Right lobe of liver (tissue), 6 donors: ENCODE data around the gene SKIDA1. TPM values are rescaled to one million over a fixed set of nuclear protein-coding genes. Genes with fewer than 3 reads are reported as not detected.

Experiments used
- ATAC-seq, 4 donors: fragments of 200-7000 bp; cut with Tn5 transposase; one replicate each; pipeline ENCODE4 v1.9.1; 2020; ENCODE audit warnings: mild to moderate bottlenecking in 4 of 4, moderate library complexity in 4 of 4
- DNase-seq, 3 donors: peaks; one replicate each; pipeline ENCODE4 v3.0.0-alpha.2; 2020
- H3K27ac ChIP-seq, 3 donors: fragments of 200-600 bp; one replicate each; pipeline ENCODE4 v1.8.0; 2022
- H3K27me3 ChIP-seq, 2 donors: fragments of 200-600 bp; one replicate each; pipeline ENCODE4 v1.8.0; 2022
- H3K36me3 ChIP-seq, 4 donors: fragments of 200-600 bp; sonication (generic) in 1 of 4; one replicate each; pipeline versions ENCODE4 v1.5.1 to v1.8.0; 2017 to 2022; ENCODE audit warnings: control low read depth in 1 of 4
- H3K4me1 ChIP-seq, 4 donors: fragments of 200-600 bp; sonication (generic) in 1 of 4; one replicate each; pipeline versions ENCODE4 v1.5.1 to v1.8.0; 2017 to 2022; ENCODE audit warnings: control low read depth in 1 of 4
- H3K4me3 ChIP-seq, 3 donors: fragments of 200-600 bp; one replicate each; pipeline ENCODE4 v1.8.0; 2022
- H3K9me3 ChIP-seq, 4 donors: fragments of 200-600 bp; sonication (generic) in 1 of 4; one replicate each; pipeline versions ENCODE4 v1.5.1 to v1.8.0; 2017 to 2022; ENCODE audit warnings: control low read depth in 1 of 4
- POLR2A ChIP-seq: fragments of 450-650 bp; IDR thresholded peaks from one replicate; pipeline ENCODE4 v1.6.1; 2017; ENCODE audit warnings: antibody characterized with exemption, mild to moderate bottlenecking
- WGBS: methylation state at CpG from one replicate; pipeline ENCODE4 v1.1.6; 2018; ENCODE audit warnings: low coverage, low lambda C conversion rate; ENCODE audit not compliant: insufficient coverage; ENCODE audit errors: missing lambda C conversion rate; 5-methylcytosine and 5-hydroxymethylcytosine counted together
- intact Hi-C, 2 donors: fragments of 100-400 bp; cut with DNase I; formaldehyde crosslinking; loops; one replicate each; pipeline versions ENCODE4 v1.11.2 to v1.14.1; 2022
- total RNA-seq, 6 experiments: library from RNA; depleted of rRNA in 2 of 6; stranded (reverse); fragments of >200 nt in 2 of 6; fragmentation: NEBNext Ultra II Directional in 3 of 6; extraction: Animal tissue kit (Norgen Biotek cat#: 25700) in 3 of 6; gene quantifications; one replicate each; pipeline versions ENCODE4 v1.1.0 to v1.2.4, GENCODE V29; 2016 to 2023
- TF ChIP-seq, protein P1 (sequence below), 4 donors: fragments of 200-600 bp in 3 of 4; fragments of 450-650 bp in 1 of 4; IDR thresholded peaks; one replicate each; pipeline versions ENCODE4 v1.5.1 to v1.8.0; 2016 to 2022; ENCODE audit warnings: antibody characterized with exemption in 4 of 4, mild to moderate bottlenecking in 2 of 4
- donor health status: DM: no; HTN: yes; CAD: no.
- donor health status: DM: no; HTN: no; CAD: no.
- donor health status: DM: no; HTN: no; CAD: no.
- donor health status: DM: no; HTN: yes; CAD: no.
- donor health status: DM: no; HTN: yes; CAD: no.

The SKIDA1 gene
- total RNA-seq, 6 experiments from 2014 or later: 0.31 to 3.9 (median 2.1) TPM

GRCh38 chr10:21503542-21503941 is 21.9 kb downstream of the SKIDA1 start:
- DNase-seq (no peak), ATAC-seq (no peak)
- Histone ChIP-seq H3K27me3 (no peaks in the 10 kb centered on the region), H3K9me3 (no peaks in the 10 kb centered on the region), H3K4me3 (no peak overlapping the region), H3K36me3 (no peaks in the 10 kb centered on the region), H3K27ac (peak overlapping the region in 1 of 3 donors; percentile 34), H3K4me1 (peaks cover 0 to 61% (median 13%) of the 10 kb centered on the region in 4 donors)
- WGBS: 81% methylated on average over 1 of the region's 1 CpG
- intact Hi-C loops: no loop called here
- TF ChIP-seq, protein P1, sequence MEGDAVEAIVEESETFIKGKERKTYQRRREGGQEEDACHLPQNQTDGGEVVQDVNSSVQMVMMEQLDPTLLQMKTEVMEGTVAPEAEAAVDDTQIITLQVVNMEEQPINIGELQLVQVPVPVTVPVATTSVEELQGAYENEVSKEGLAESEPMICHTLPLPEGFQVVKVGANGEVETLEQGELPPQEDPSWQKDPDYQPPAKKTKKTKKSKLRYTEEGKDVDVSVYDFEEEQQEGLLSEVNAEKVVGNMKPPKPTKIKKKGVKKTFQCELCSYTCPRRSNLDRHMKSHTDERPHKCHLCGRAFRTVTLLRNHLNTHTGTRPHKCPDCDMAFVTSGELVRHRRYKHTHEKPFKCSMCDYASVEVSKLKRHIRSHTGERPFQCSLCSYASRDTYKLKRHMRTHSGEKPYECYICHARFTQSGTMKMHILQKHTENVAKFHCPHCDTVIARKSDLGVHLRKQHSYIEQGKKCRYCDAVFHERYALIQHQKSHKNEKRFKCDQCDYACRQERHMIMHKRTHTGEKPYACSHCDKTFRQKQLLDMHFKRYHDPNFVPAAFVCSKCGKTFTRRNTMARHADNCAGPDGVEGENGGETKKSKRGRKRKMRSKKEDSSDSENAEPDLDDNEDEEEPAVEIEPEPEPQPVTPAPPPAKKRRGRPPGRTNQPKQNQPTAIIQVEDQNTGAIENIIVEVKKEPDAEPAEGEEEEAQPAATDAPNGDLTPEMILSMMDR (IDR thresholded peaks at IDR 0.05): no peak
- TF ChIP-seq POLR2A: no peak

- DNase-seq (no peak), ATAC-seq (no peak)
- Histone ChIP-seq H3K27me3 (no peaks in the 10 kb centered on the region), H3K36me3 (no peaks in the 10 kb centered on the region), H3K4me1 (peaks cover 0 to 70% (median 16%) of the 10 kb centered on the region in 4 donors), H3K27ac (no peak overlapping the region), H3K4me3 (no peak overlapping the region), H3K9me3 (no peaks in the 10 kb centered on the region)
- TF ChIP-seq, protein P1 (IDR thresholded peaks at IDR 0.05): no peak
- TF ChIP-seq POLR2A: no peak
- intact Hi-C loops: no loop called here
- 86% methylated on average over 1 of the region's 3 CpGs for WGBS
These were observed 23.1 kb downstream of the SKIDA1 start for GRCh38 chr10:21502348-21502740.

GRCh38 chr10:21501731-21502347 is 23.6 kb downstream of the SKIDA1 start:
- Histone ChIP-seq H3K4me3 (no peak overlapping the region), H3K27ac (no peak overlapping the region), H3K4me1 (peaks cover 0 to 71% (median 16%) of the 10 kb centered on the region in 4 donors), H3K9me3 (no peaks in the 10 kb centered on the region), H3K36me3 (no peaks in the 10 kb centered on the region), H3K27me3 (no peaks in the 10 kb centered on the region)
- intact Hi-C loops: no loop called here
- no peak for ATAC-seq
- WGBS: 67% methylated on average over 1 of the region's 2 CpGs
- DNase-seq: no peak
- TF ChIP-seq POLR2A: no peak
- TF ChIP-seq, protein P1 (IDR thresholded peaks at IDR 0.05): no peak

GRCh38 chr10:21501091-21501490 is 24.4 kb downstream of the SKIDA1 start:
- H3K27ac ChIP-seq: peak overlapping the region in 1 of 3 donors; percentile 86
- TF ChIP-seq, protein P1 (IDR thresholded peaks at IDR 0.05): no peak
- TF ChIP-seq POLR2A: no peak
- peaks cover 0 to 64% (median 13%) of the 10 kb centered on the region in 4 donors for H3K4me1 ChIP-seq
- ATAC-seq (no peak), DNase-seq (no peak)
- intact Hi-C loops: no loop called here
- no peak overlapping the region for H3K4me3 ChIP-seq
- 77% methylated on average over 4 of the region's 5 CpGs for WGBS
- H3K9me3 ChIP-seq: no peaks in the 10 kb centered on the region
- no peaks in the 10 kb centered on the region for H3K27me3 ChIP-seq
- no peaks in the 10 kb centered on the region for H3K36me3 ChIP-seq
